Suprapubic skin (tissue), 3 donors: Measurements from ENCODE around the gene KLRB1.
"Not testable (repeated sequence)": the region's sequence is repeated elsewhere in the genome, so short reads cannot be mapped to it uniquely, and the experiment has no call there.

Source experiments
- POLR2A ChIP-seq, 2 donors: fragments of 450-650 bp; IDR thresholded peaks; one replicate each; pipeline ENCODE4 v1.6.1; 2017; ENCODE audit warnings: antibody characterized with exemption in 2 of 2, mild to moderate bottlenecking in 2 of 2, moderate library complexity in 2 of 2
- TF ChIP-seq, protein P1 (sequence below), 2 donors: fragments of 200-600 bp in 1 of 2; fragments of 450-650 bp in 1 of 2; sonication (generic) in 1 of 2; IDR thresholded peaks; one replicate each; pipeline ENCODE4 v1.5.1; 2016 to 2019; ENCODE audit warnings: antibody characterized with exemption in 2 of 2, mild to moderate bottlenecking in 1 of 2, moderate library complexity in 1 of 2

- not testable (repeated sequence) for TF ChIP-seq POLR2A (IDR thresholded peaks at IDR 0.05)
- TF ChIP-seq, protein P1, sequence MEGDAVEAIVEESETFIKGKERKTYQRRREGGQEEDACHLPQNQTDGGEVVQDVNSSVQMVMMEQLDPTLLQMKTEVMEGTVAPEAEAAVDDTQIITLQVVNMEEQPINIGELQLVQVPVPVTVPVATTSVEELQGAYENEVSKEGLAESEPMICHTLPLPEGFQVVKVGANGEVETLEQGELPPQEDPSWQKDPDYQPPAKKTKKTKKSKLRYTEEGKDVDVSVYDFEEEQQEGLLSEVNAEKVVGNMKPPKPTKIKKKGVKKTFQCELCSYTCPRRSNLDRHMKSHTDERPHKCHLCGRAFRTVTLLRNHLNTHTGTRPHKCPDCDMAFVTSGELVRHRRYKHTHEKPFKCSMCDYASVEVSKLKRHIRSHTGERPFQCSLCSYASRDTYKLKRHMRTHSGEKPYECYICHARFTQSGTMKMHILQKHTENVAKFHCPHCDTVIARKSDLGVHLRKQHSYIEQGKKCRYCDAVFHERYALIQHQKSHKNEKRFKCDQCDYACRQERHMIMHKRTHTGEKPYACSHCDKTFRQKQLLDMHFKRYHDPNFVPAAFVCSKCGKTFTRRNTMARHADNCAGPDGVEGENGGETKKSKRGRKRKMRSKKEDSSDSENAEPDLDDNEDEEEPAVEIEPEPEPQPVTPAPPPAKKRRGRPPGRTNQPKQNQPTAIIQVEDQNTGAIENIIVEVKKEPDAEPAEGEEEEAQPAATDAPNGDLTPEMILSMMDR (IDR thresholded peaks at IDR 0.05), result not testable (repeated sequence)
Measured at GRCh38 chr12:9618906-9619305, 11.2 kb upstream of the KLRB1 start.
